Measurements from ENCODE around the gene SVEP1.

DNA sequence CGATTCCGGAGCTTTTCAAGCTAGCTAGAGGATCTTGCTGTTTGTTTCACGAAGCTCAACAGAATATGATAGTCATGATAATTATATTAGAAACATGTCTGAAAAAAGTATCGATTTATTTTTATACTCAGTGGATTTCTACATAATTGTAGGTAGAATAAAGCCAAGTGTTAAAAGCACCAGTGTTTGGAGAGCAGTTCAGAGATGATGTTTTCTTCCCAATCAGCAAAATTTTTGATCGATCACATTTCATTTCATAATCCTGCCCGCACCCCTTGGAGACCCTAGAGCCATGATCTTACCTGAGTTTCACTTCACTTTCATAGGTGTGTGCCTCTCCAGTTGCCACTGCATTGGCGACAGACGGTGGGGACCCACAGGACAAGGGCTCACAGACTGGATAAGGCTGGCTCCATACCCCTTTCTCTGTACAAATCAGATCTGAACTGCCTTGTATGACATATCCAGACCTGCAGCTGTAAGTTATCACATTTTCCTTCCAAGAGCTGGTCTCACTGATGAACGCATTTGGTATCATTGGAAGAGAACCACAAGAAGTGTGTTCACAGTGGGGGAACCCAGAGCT is 173.6 kb downstream of the SVEP1 start:
- TF ChIP-seq, protein P1, sequence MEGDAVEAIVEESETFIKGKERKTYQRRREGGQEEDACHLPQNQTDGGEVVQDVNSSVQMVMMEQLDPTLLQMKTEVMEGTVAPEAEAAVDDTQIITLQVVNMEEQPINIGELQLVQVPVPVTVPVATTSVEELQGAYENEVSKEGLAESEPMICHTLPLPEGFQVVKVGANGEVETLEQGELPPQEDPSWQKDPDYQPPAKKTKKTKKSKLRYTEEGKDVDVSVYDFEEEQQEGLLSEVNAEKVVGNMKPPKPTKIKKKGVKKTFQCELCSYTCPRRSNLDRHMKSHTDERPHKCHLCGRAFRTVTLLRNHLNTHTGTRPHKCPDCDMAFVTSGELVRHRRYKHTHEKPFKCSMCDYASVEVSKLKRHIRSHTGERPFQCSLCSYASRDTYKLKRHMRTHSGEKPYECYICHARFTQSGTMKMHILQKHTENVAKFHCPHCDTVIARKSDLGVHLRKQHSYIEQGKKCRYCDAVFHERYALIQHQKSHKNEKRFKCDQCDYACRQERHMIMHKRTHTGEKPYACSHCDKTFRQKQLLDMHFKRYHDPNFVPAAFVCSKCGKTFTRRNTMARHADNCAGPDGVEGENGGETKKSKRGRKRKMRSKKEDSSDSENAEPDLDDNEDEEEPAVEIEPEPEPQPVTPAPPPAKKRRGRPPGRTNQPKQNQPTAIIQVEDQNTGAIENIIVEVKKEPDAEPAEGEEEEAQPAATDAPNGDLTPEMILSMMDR (IDR thresholded peaks at IDR 0.05 in 8 of 11, conservative IDR thresholded peaks at IDR 0.05 in 3 of 11): no peak
- no peak for TF ChIP-seq POLR2AphosphoS5 (IDR thresholded peaks at IDR 0.05)
